D341Med (cell line): ENCODE measurements around the gene ALOX12B.
A peak's percentile ranks its signal among the peaks of the same experiment; 100 is the strongest.
"Not testable (repeated sequence)": the region's sequence is repeated elsewhere in the genome, so short reads cannot be mapped to it uniquely, and the experiment has no call there.

ENCODE experiments used
- DNase-seq: peaks from one replicate; pipeline ENCODE4 v3.0.0; 2012; ENCODE audit warnings: low spot score

ALOX12B gene

DNA sequence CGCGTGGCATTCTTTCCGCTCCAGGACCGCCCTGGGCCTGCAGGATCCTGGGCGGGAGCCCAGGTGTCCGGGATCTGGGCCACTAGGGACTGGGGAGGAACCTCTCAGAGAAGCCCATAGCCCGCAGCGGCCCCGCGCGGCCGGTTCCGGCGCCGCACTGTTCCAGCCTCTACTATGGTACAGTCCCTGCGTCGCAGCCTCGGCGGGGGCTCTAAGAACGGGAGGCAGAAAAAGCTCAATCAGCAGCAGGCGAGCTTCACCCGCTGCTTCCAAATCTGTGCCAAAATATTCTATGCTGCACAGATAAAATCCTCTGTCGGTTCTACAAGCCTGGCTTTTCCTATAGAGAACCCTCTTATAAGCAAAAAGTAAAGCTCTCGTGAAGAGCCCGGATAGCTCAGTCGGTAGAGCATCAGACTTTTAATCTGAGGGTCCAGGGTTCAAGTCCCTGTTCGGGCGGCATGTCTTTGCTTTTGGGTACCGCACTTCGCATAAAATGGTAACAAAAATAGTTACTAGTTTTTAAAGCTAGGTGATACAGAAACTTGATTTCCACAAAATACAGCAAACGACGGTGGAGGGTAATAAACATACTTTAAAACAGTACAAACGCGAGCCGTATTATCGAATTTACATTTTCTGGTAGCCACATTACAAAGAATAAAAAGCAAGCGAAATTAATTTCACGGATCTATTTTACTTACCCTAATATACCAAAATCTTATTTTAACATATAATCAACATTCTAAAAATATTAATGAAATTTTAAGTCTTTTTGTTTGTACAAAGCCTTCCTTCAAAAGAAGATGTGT, 31.5 kb upstream of the ALOX12B start:
- peak; percentile 83 for DNase-seq

DNA sequence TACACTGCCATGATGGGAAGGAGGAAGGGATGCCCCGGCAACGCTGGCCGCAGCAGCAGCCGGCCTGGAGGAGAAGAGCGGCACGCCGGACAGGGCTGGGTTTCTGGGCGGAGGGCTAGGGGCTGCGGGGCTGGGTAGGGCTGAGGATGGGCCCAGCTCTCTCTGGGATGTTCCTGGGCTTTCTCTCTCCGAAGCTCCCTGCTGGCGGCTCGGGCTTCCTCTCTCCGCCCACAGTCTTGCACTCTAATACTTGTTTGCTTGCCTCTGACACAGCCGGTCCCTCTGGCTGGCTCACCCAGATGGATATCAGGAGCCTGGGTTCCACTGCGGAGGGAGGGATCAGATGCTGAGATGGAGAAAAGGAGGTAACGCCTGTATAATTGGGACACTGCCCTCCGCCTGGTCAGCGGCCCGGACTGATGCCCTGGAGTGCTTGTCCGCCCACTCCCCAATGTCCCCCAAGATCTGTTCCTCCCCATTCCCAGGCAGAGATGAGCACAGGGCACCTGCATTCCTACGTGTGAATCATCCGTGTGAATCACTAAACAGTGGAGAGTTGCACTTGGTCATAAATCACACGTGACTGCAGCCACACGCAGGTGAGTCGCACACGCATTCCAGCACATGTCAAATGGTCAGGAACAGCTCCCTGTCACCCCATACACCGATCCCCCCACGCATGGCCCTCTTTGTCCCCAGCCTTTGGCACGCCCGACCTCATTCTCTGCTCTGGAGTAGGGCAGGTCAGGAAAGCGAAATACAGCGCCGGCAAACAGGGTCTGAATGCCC, 30.7 kb upstream of the ALOX12B start, which contains the start of gene ALOXE3:
ALOXE3 (minus strand) TSS at position 535 of the 789 bp plus-strand sequence; CDS start at position 11, 524 bp downstream.
- no peak for DNase-seq

GRCh38 chr17:8117367-8117979, 30.0 kb upstream of the ALOX12B start:
- no peak for DNase-seq

GRCh38 chr17:8116776-8117175, 29.3 kb upstream of the ALOX12B start:
- DNase-seq: no peak

DNA sequence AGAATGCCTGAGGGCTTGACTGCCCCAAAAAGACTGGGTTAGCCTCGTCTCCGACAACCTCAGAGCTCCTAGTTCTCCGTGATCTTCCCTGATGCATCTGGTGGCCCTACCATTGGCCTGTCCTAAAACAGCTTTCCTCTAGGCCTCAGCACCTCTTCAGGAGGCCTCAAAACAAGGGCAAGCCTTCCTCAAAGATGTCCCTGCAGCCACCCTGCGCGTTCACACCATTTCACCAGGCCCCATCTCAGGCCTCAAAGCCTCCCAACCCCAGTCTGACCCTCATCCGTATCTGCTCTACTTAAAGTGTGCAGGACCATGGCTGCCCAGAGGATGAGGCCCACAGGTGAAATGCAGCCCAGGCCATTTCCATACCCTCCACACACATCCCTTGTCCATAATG, 23.4 kb upstream of the ALOX12B start:
- DNase-seq: no peak

DNA sequence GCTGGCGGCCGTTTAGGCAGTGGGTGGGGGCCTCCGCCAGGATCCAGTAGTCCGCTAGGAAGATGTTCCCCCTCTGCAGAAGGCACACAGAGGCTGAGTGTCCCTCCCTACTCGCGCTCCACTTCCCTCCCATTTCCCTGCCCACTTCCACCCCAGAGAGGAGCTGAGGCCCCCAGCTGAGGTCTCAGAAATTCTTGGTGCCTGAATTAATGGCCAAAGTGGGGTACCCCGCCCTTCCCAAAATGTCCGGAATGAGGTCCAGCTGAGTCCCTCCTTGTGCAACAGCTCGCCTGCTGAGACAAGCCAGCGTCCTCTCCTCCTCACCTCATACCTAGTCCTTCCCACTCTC, 22.9 kb upstream of the ALOX12B start:
- no peak for DNase-seq

GRCh38 chr17:8109661-8110455, 22.3 kb upstream of the ALOX12B start:
- DNase-seq: peak; percentile 80

DNA sequence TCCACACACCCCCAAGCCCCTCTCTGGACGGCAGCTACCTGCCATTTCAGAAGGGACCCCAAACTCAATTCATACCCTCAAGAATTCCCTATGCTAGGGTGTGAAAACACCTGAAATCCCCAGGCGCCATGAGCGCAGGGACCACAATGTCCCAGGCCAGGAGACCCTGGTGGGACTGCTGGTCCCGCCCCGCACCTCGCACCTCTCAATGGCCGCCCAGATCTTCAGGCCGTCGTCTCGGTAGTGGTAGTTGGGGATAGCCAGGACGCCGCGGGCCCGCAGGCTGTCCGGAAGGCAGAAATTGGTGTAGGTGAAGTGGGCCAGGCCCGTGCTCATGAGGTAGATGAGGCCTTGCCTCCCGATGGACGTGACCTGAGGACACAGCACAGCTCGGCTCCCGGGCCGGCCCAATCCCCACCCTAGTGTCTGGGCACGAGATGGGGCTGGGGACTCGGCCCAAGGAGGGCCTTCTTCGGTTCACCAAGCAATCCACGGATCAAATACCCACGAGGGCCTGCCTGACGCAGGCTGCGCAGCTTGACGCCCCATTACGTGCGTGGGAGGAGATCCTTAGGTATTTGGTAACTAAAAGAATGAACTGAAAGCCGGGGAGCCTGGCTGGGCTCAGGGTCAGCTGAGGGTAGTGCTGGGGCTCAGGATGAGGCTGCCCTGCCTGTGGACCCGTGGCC, 21.6 kb upstream of the ALOX12B start:
- no peak for DNase-seq

DNA sequence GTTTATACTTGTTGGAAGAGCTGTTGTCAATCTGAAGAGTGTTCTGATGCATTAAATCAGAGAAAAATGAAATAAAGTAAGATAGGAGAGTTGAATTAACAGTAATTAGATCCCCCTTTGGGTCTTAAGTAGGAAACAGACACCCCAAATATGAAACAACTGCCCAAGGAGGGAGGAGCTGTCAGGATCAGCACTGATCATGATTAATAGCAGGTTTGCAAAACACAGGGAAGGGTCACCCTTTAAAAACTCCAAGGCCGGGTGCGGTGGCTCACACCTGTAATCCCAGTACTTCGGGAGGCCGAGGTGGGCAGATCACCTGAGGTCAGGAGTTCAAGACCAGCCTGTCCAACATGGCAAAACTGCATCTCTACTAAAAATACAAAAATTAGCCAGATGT, 19.5 kb upstream of the ALOX12B start:
- DNase-seq: not testable (repeated sequence)

DNA sequence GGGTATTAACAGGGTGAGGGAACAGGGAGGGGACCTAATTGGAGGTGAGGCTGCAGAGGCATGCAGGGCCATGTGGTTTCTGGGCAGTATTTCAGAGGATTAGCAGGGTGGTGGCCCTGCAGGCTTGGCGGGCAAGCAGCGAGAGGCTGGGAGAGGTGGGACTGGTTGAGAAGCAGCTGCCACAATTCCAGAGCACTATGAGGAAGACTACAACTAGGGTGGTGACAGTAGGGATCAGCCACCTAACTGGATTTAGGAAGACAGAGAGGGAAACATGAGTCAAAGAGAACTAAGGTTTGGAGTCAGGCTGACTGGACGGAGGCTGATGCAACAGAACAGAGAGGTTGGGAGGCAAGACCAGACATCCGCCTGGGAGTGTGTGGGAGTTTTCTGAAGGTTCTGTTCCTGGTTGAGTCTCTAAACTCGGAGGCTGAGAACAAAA, 18.5 kb upstream of the ALOX12B start:
- no peak for DNase-seq

DNA sequence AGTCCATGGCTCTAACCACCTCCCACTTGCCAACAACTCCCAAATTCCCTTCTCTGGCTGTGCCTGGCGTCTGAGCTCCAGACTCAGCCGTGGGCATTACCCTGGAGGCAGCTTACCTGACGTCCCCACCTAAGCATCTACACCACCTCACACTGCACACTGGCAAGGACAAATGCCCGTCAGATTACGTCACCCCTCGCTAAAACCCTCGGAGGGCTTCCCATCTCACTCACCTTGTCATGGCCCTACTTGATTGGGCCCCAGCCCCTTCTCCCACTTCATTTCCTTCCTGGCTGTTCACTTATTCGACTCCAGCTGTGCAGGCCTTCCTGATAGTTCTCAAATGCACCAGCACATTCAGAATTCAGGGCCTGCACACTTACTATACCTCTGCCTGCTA, 17.4 kb upstream of the ALOX12B start:
- DNase-seq: no peak

DNA sequence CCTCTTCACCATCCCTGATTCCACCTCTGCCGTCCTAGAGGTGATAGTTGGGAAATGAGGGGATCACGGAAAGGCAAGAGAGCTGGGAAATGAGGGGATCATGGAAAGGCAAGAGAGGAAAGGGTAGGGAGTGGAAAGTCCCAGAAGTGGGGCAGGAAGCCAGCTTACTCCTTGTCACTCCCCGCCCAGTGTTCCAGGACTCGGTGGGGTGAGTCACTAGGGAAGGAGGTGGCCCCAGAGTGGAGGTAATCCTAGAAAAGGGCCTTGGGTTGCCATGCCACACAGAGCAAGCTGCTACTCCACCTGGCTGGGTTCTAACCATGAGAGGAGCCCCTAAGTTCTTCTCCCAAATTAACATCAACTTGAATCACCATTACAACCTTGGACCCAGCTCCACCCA, 16.0 kb upstream of the ALOX12B start:
- DNase-seq: no peak

- no peak for DNase-seq
Measured at GRCh38 chr17:8101721-8102120, 14.2 kb upstream of the ALOX12B start.

DNA sequence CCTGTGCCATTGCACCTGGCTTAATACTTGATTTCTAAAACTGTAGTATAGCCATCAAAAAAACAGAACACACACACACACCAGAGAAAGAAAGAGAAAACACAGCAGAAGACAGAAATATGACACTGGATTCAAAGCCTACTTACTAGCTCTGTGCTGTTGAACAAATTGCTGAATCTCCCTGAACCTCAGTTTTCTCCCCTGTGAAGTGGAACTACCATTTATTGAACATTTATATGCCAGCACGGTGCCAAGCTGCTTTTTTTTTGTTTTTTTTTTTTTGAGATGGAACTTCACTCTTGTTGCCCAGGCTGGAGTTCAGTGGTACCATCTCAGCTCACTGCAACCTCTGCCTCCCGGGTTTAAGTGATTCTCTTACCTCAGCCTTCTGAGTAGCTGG, 13.2 kb upstream of the ALOX12B start:
- DNase-seq: no peak

DNA sequence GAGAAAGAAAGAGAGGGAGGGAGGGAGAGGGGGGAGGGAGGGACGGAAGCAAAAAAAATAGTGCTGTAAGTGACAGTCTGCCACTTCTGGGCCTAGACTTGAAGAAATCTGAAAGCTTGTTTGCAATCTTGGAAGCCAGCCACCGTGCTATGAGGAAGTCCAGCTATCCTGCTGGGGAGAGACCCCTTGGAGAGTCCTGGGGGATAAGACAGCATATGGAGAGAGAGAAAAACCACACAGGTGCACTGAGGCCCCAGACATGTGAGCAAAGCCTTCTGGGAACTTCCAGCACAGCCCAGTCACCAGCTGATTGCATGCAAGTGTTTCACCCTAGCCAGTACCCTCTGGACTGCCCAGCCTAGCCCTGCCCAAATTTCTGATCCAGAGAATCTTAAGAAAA, 12.6 kb upstream of the ALOX12B start:
- DNase-seq: no peak

GRCh38 chr17:8096541-8096940, 9.0 kb upstream of the ALOX12B start:
- no peak for DNase-seq

DNA sequence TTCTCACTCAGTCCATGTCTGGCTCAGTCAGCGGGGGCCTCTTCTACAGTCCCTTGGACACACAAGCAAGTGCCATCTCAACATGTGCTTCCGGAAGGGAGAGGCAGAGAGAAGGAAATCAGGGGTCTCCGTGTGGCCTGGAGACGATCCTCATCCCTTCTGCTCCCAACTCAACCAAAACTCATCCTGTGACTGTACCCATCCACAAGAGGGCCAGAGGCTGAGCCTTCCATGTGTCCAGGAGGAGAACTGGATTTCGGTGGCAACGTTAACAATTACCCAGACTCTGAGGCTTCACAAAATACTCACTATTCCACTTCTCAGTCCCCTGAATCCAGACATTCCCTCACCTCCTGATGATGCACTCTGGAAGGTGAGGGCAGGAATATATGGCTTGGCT, 7.8 kb upstream of the ALOX12B start:
- no peak for DNase-seq

DNA sequence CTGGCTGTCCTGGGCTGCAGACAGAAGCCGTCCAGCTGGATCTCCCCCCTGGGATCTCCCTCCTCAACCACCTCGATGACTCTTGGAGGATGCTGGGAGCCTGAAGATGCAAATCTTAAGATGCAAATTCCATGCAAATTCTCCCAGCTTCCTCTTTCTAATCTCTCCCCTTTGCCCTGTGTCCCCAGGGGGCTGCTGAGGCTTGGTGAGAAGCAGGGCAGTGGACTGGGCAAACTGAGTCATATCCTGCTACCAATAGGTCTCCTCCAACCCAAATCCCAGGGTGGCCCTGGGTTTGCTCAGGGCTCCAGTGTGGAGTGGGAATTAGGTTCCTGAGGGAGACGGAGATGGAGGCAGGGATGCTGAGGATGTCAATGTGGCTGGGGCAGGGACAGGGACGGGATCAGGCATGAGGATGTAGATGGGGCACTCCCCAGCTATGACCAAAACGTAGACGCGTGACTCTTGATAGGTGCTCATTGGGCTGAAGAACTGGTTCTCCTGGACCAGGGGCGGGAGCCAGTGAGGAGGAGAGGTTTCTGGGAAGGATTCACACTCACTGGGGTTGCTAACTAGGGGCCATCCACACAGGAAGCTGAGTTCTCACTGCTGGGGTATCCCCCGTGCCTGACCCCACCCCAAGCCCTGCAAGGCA, 3.6 kb upstream of the ALOX12B start:
- no peak for DNase-seq

GRCh38 chr17:8089728-8090127, 2.2 kb upstream of the ALOX12B start:
- DNase-seq: no peak

- no peak for DNase-seq
Measured at GRCh38 chr17:8087952-8088230, 375 bp upstream of the ALOX12B start.

DNA sequence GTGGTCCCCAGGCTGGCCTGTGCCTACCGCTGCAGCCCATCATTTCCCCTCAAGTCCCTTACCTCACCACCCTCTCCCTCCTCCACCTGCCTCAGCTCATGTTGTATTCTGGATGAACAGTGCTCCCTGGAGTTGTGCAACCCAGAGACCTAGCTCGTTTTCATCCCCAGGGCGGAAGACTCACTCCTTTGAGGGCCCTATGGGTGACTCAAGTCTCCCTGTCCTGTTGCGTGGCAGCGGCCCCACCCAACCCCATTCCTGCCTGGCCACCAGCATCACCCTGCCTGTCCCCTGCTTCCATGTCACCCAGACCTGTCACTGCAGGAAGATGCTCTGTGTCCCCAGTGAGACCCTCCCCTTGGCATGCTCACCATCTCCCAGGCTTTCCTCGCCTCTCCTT, 3.3 kb downstream of the ALOX12B start:
- no peak for DNase-seq
